Stomach (tissue), 4 donors: ENCODE measurements around the gene DHX29.

Experiments used
- CTCF ChIP-seq, 7 experiments: fragments of 450-650 bp in 4 of 7; fragments of 200-600 bp in 3 of 7; sonication (generic) in 3 of 7; IDR thresholded peaks; one replicate each; pipeline ENCODE4 v1.5.1; 2016 to 2019; ENCODE audit warnings: antibody characterized with exemption in 7 of 7, control low read depth in 2 of 7, mild to moderate bottlenecking in 1 of 7
- POLR2A ChIP-seq, 4 donors: fragments of 450-650 bp; IDR thresholded peaks; one replicate each; pipeline ENCODE4 v1.6.1; 2016; ENCODE audit warnings: antibody characterized with exemption in 4 of 4, control low read depth in 2 of 4, mild to moderate bottlenecking in 1 of 4, moderate library complexity in 1 of 4

- TF ChIP-seq CTCF (IDR thresholded peaks at IDR 0.05) (no peak), POLR2A (IDR thresholded peaks at IDR 0.05) (no peak)
Measured at GRCh38 chr5:55324006-55324405, 16.5 kb upstream of the DHX29 start.
